ENCODE data around the gene GRHPR.
A peak's percentile ranks its signal among the peaks of the same experiment; 100 is the strongest.
"Not testable (repeated sequence)": the region's sequence is repeated elsewhere in the genome, so short reads cannot be mapped to it uniquely, and the experiment has no call there.

The GRHPR gene

GRCh38 chr9:37465249-37466036 is 42.9 kb downstream of the GRHPR start, which contains the start of gene ZBTB5:
TSS of gene ZBTB5 (minus strand) at chr9:37465450. CDS start at chr9:37442551, 22,899 bp downstream.
- Mint-ChIP-seq H3K27me3 (no peaks in the 10 kb centered on the region), H3K4me1 (ENCODE audit: low read depth) (peaks cover 49% of the 10 kb centered on the region), H3K4me3 (peak within 1 kb of the TSS; percentile 93), H3K27ac (peak within 1 kb of the TSS; percentile 97), H3K9me3 (no peaks in the 10 kb centered on the region), H3K36me3 (ENCODE audit: low read depth) (peaks cover 14% of the 10 kb centered on the region)

GRCh38 chr9:37466037-37466709 is 43.7 kb downstream of the GRHPR start:
- peaks cover 14% of the 10 kb centered on the region for H3K36me3 Mint-ChIP-seq (ENCODE audit: low read depth)
- H3K27ac Mint-ChIP-seq = peak overlapping the region; percentile 97
- H3K9me3 Mint-ChIP-seq = no peaks in the 10 kb centered on the region
- H3K4me1 Mint-ChIP-seq (ENCODE audit: low read depth) = peaks cover 42% of the 10 kb centered on the region
- no peaks in the 10 kb centered on the region for H3K27me3 Mint-ChIP-seq
- peak overlapping the region; percentile 93 for H3K4me3 Mint-ChIP-seq

GRCh38 chr9:37467530-37467929 is 45.0 kb downstream of the GRHPR start:
- not testable (repeated sequence) for H3K27me3 Mint-ChIP-seq

GRCh38 chr9:37468620-37469019 is 46.1 kb downstream of the GRHPR start:
- Mint-ChIP-seq H3K4me3 (no peak overlapping the region), H3K36me3 (ENCODE audit: low read depth) (peaks cover 5% of the 10 kb centered on the region), H3K27me3 (no peaks in the 10 kb centered on the region), H3K4me1 (ENCODE audit: low read depth) (peaks cover 27% of the 10 kb centered on the region), H3K9me3 (no peaks in the 10 kb centered on the region), H3K27ac (no peak overlapping the region)

More at GRCh38 chr9:37467530-37467929, 45.0 kb downstream of the GRHPR start:
- H3K4me1 Mint-ChIP-seq (ENCODE audit: low read depth) = peaks cover 38% of the 10 kb centered on the region
- H3K36me3 Mint-ChIP-seq (ENCODE audit: low read depth); H3K27ac Mint-ChIP-seq; H3K9me3 Mint-ChIP-seq; H3K4me3 Mint-ChIP-seq: not testable (repeated sequence)

GRCh38 chr9:37471942-37472684 is 49.6 kb downstream of the GRHPR start:
- H3K27ac Mint-ChIP-seq = peak overlapping the region; percentile 72
- peaks cover 6% of the 10 kb centered on the region for H3K9me3 Mint-ChIP-seq
- peaks cover 8% of the 10 kb centered on the region for H3K4me1 Mint-ChIP-seq (ENCODE audit: low read depth)
- no peaks in the 10 kb centered on the region for H3K36me3 Mint-ChIP-seq (ENCODE audit: low read depth)
- peak overlapping the region; percentile 75 for H3K4me3 Mint-ChIP-seq
- peaks cover 1% of the 10 kb centered on the region for H3K27me3 Mint-ChIP-seq

- H3K27me3 Mint-ChIP-seq = peaks cover 16% of the 10 kb centered on the region
- H3K4me3 Mint-ChIP-seq; H3K36me3 Mint-ChIP-seq (ENCODE audit: low read depth); H3K9me3 Mint-ChIP-seq; H3K4me1 Mint-ChIP-seq (ENCODE audit: low read depth); H3K27ac Mint-ChIP-seq: not testable (repeated sequence)
These were observed 51.5 kb downstream of the GRHPR start for GRCh38 chr9:37473982-37474381.

- Mint-ChIP-seq H3K27me3 (peaks cover 16% of the 10 kb centered on the region), H3K27ac (no peak overlapping the region), H3K4me1 (ENCODE audit: low read depth) (peaks cover 8% of the 10 kb centered on the region), H3K36me3 (ENCODE audit: low read depth) (no peaks in the 10 kb centered on the region), H3K4me3 (no peak overlapping the region), H3K9me3 (peaks cover 6% of the 10 kb centered on the region)
These were observed 51.9 kb downstream of the GRHPR start for GRCh38 chr9:37474438-37474837.

- H3K4me1 Mint-ChIP-seq (ENCODE audit: low read depth) = peaks cover 7% of the 10 kb centered on the region
- no peak overlapping the region for H3K27ac Mint-ChIP-seq
- H3K4me3 Mint-ChIP-seq = no peak overlapping the region
- H3K36me3 Mint-ChIP-seq (ENCODE audit: low read depth) = no peaks in the 10 kb centered on the region
- H3K9me3 Mint-ChIP-seq = peaks cover 6% of the 10 kb centered on the region
- H3K27me3 Mint-ChIP-seq = peaks cover 22% of the 10 kb centered on the region
These were observed 54.4 kb downstream of the GRHPR start for GRCh38 chr9:37476930-37477329.

GRCh38 chr9:37477443-37477842 is 54.9 kb downstream of the GRHPR start:
- not testable (repeated sequence) for H3K9me3 Mint-ChIP-seq; H3K4me3 Mint-ChIP-seq; H3K27ac Mint-ChIP-seq; H3K4me1 Mint-ChIP-seq (ENCODE audit: low read depth); H3K36me3 Mint-ChIP-seq (ENCODE audit: low read depth)
- H3K27me3 Mint-ChIP-seq = peaks cover 23% of the 10 kb centered on the region

- H3K9me3 Mint-ChIP-seq; H3K27ac Mint-ChIP-seq; H3K36me3 Mint-ChIP-seq (ENCODE audit: low read depth); H3K4me1 Mint-ChIP-seq (ENCODE audit: low read depth); H3K4me3 Mint-ChIP-seq: not testable (repeated sequence)
- peaks cover 23% of the 10 kb centered on the region for H3K27me3 Mint-ChIP-seq
These were observed 55.6 kb downstream of the GRHPR start for GRCh38 chr9:37477987-37478619.

- Mint-ChIP-seq H3K9me3 (no peaks in the 10 kb centered on the region), H3K4me3 (no peak overlapping the region), H3K27ac (no peak overlapping the region), H3K4me1 (ENCODE audit: low read depth) (peaks cover 10% of the 10 kb centered on the region), H3K27me3 (peaks cover 23% of the 10 kb centered on the region), H3K36me3 (ENCODE audit: low read depth) (no peaks in the 10 kb centered on the region)
These were observed 58.3 kb downstream of the GRHPR start for GRCh38 chr9:37480759-37481158.

- peak within 1 kb of the TSS; percentile 95 for H3K27ac Mint-ChIP-seq
- H3K9me3 Mint-ChIP-seq = no peaks in the 10 kb centered on the region
- H3K27me3 Mint-ChIP-seq = peaks cover 7% of the 10 kb centered on the region
- peaks cover 42% of the 10 kb centered on the region for H3K36me3 Mint-ChIP-seq (ENCODE audit: low read depth)
- peaks cover 42% of the 10 kb centered on the region for H3K4me1 Mint-ChIP-seq (ENCODE audit: low read depth)
- peak within 1 kb of the TSS; percentile 94 for H3K4me3 Mint-ChIP-seq
These were observed 63.1 kb downstream of the GRHPR start, which contains the start of gene POLR1E for GRCh38 chr9:37485389-37486255. TSS of gene POLR1E (plus strand) at chr9:37485948. CDS start at chr9:37486048, 100 bp downstream.

- Mint-ChIP-seq H3K4me1 (ENCODE audit: low read depth) (peaks cover 45% of the 10 kb centered on the region), H3K27me3 (peaks cover 7% of the 10 kb centered on the region), H3K4me3 (peak overlapping the region; percentile 94), H3K36me3 (ENCODE audit: low read depth) (peaks cover 48% of the 10 kb centered on the region), H3K27ac (peak overlapping the region; percentile 94), H3K9me3 (no peaks in the 10 kb centered on the region)
These were observed 63.7 kb downstream of the GRHPR start for GRCh38 chr9:37486256-37486615.
